Measurements from ENCODE around the gene PTTG1IP.

Gene PTTG1IP

DNA sequence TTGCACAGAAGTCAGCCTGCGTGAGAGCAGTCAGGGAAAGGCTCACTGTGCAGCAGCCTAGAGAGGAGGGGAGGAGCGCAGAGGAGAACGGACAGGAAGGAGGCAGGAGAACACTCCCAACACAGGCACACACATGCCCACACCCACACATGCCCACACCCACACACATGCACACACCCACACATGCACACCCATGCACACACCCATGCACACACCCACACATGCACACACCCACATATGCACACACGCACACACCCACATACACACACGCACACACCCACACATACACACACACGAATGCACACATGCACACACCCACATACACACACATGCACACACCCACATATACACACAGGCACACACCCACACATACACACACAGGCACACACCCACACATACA is 62.7 kb downstream of the PTTG1IP start:
- Mint-ChIP-seq H3K9me3 (no peaks in the 10 kb centered on the region), H3K4me1 (peaks cover 34% of the 10 kb centered on the region), H3K4me3 (no peak overlapping the region), H3K27me3 (no peaks in the 10 kb centered on the region), H3K27ac (no peak overlapping the region)
- DNase-seq (no peak), ATAC-seq (no peak)

DNA sequence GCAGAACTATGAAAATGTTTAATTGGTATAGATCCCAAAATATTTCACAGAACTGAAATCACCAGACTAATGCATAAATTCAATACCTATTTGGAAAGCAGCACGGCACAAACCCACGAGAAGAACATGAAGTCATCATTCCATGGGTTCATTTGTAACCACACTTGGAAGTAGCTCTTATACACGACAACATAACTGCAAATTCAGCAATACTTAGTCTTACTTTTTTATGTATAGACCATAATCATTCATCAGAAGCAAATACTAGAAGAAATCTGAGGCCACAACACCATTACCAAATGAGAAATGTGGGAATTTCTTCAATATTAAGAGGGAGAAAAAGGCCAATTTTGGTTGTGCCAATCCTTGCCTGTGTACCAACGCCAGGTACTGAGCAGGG is 67.6 kb downstream of the PTTG1IP start:
- no peaks in the 10 kb centered on the region for H3K27me3 Mint-ChIP-seq
- H3K27ac Mint-ChIP-seq: no peak overlapping the region

DNA sequence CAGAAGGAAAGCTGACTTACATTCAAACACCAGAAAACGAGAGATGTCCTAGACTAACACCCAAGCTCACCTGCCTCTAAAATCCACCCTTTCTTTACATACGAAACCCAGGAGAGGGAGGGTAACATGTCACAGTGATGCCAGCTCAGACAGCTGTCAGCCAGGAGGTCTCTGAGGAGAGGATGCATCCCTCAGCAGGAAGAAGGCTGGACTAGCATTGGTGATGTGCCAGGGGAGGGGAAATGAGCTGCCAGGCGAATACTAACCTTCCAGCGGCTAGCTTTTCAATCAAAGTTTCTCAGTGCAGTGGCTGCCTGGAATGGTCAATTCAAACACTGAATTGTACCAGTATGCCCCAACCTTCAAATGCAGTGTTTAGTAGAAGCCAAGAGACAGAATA is 68.3 kb downstream of the PTTG1IP start:
- peaks cover 35% of the 10 kb centered on the region for H3K4me1 Mint-ChIP-seq

More for the DNA sequence above, 67.6 kb downstream of the PTTG1IP start:
- Mint-ChIP-seq H3K9me3 (no peaks in the 10 kb centered on the region), H3K4me1 (peaks cover 32% of the 10 kb centered on the region), H3K4me3 (no peak overlapping the region)
- ATAC-seq (no peak), DNase-seq (no peak)

DNA sequence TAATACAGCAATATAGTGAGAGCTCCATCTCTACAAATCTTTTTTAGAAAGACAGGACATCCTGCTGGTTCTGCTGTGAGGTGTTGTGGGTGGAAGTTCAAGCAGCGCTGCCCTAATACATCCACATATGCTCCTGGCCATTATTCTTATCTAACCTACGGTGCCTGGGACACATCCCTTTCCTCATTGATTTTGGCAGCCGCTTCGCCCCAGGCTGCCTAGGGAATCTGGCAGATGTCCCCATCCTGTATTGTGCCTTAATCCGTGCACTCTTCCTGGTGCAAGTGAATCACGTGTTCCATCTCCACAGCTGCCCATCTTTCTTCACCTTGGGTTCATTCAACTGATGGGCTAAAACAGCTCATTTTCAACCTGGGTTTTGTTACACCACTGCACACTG is 68.7 kb downstream of the PTTG1IP start:
- H3K27me3 Mint-ChIP-seq: no peaks in the 10 kb centered on the region
- no peaks in the 10 kb centered on the region for H3K9me3 Mint-ChIP-seq
- H3K27ac Mint-ChIP-seq: no peak overlapping the region
- ATAC-seq (no peak), DNase-seq (no peak)
- no peak overlapping the region for H3K4me3 Mint-ChIP-seq
- peaks cover 39% of the 10 kb centered on the region for H3K4me1 Mint-ChIP-seq

More for the DNA sequence above, 68.3 kb downstream of the PTTG1IP start:
- ATAC-seq: no peak
- H3K27ac Mint-ChIP-seq: no peak overlapping the region
- H3K27me3 Mint-ChIP-seq: no peaks in the 10 kb centered on the region
- DNase-seq: no peak
- H3K9me3 Mint-ChIP-seq: no peaks in the 10 kb centered on the region
- no peak overlapping the region for H3K4me3 Mint-ChIP-seq

DNA sequence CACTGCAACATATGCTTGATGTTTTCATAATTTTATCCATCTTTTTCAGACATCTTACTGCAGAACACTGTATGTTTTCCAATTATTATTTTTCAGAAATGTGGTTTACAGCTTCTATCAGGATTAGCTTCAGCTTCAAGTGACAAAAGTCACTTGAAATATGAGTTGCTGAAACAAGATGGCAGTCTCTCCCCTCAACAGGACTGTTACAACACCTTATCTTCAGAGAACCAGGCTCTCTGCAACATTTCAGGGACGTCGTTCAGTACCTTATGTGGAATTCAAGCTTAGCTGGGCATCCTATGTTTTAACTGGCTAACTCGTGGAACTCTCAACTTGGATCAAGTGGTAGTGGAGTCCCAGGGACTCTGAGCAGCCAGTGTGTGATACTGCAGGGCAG is 69.8 kb downstream of the PTTG1IP start:
- Mint-ChIP-seq H3K27ac (no peak overlapping the region), H3K27me3 (no peaks in the 10 kb centered on the region), H3K4me1 (peaks cover 49% of the 10 kb centered on the region)

DNA sequence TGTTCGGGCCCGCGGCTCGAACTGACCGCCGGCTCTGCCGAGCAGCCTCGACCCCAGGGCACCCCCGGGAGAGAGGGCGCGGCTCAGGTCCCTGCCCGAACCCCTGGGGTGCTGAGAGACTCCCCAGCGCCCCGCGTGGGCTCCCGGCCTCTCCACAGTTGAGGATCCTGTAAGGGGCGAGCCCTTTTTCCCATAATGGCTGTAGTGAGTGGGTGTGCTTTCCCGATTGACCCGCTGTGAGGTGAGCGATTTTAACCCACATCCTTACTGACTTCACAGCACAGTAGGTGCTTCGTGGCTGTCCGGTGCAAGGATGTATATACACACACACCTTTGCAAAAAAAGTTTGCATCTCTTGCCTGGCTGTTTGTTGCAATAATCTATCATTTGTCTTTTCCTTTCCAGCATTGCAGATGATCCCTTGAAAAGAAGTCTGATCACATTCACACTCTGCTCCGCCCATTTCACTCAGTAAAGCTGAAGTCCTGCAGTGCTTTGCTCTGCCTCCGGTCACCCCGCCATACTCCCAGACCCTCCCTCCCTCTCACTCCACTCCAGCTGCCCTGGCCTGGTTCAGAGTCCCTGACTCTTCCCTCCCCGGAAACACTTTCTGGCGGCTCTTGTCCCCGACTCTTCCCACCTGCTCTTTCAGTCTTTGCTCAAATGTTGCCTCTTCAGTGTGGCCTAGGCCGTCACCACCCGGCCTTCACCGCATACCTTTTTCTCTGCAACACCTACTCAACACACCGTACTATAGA is 70.9 kb downstream of the PTTG1IP start:
- Mint-ChIP-seq H3K27me3 (no peaks in the 10 kb centered on the region), H3K9me3 (no peaks in the 10 kb centered on the region), H3K27ac (peak overlapping the region; percentile 79 to 85), H3K4me3 (peak overlapping the region; percentile 85 to 91), H3K4me1 (peaks cover 55% of the 10 kb centered on the region)
- DNase-seq (no peak), ATAC-seq (peak; percentile 27)

More for the DNA sequence above, 69.8 kb downstream of the PTTG1IP start:
- ATAC-seq (no peak), DNase-seq (no peak)
- H3K4me3 Mint-ChIP-seq: no peak overlapping the region
- H3K9me3 Mint-ChIP-seq: no peaks in the 10 kb centered on the region

DNA sequence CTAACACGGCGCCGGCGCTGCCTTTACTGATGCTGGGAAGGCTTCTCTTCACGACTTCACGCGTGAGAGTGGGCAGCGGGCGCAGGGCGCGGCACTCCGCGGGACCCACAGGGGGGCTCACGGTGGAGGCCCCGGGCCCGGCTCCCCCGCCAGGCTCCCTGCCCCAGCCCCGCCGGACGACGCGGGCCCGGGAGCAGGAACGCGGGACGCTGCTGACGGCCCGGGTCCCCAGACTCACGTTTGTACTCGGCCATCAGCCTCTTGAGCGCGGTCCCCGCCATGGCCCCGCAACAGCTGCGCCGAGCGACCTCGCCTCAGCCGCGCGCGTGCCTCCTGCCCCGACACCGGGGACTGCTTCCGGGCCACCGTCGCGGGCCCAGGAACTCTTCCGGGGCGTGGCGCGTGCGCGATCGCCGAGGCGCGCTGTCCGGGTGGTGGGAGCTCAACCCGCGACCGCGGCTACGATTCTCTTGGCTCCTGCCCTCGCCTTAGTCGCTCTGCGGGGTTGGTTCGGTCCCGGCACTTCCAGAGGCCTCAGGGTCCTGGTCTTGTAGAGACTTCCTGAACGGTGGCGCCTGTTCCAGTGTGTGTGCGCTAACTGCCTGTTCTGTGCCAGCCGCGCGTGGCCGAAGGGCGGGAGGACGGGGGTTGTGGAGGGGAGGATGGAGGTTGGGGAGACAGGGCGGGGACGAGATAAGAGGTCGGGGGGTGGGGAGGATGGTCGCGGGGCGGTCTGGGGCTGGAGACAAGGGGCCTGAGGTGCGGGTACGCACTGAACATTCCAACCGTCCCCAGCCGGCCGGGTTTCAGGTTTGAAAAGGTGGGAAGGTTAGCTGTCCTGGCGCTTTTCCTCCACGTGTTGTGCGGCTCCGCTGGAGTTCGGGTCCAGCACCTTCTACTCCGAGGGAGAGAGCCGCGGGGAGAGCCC is 71.8 kb downstream of the PTTG1IP start, which contains the start of gene UBE2G2:
TSS of gene UBE2G2 (minus strand) at position 353 of the 928 bp plus-strand sequence. CDS start at position 281, 72 bp downstream.
- H3K9me3 Mint-ChIP-seq: no peaks in the 10 kb centered on the region
- peak within 1 kb of the TSS; percentile 92 to 95 for H3K27ac Mint-ChIP-seq
- peak; percentile 97 for ATAC-seq
- H3K4me3 Mint-ChIP-seq: peak within 1 kb of the TSS; percentile 85 to 97
- H3K27me3 Mint-ChIP-seq: no peaks in the 10 kb centered on the region
- DNase-seq: peak; percentile 89 to 90
- peaks cover 61% of the 10 kb centered on the region for H3K4me1 Mint-ChIP-seq

DNA sequence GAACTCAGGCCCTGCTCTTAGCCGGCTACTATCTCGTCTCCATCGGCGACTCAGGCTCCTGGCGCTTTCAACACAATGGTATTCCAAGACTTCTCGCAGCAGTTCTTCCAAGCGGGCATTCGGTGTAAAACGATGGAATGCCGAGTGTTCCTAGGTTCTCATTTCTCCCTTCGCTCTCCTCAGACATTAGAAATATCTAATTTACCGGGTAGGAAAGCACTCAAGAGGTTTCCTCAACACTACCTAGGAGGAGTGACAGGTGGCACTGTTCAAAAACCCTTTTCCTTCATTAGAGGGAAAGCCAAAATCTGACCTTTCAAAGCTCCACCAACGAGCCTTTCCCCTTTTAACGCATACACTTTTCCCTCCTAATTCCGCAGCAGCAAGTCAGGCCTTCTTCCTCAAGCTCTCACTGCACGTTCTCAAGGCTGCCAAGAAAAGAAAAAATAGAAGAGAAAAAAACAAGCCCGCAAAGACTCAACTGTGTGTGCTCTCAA is 72.5 kb downstream of the PTTG1IP start:
- H3K9me3 Mint-ChIP-seq: no peaks in the 10 kb centered on the region
- DNase-seq (peak in 1 of 2 donors; percentile 23), ATAC-seq (peak; percentile 69)
- peak overlapping the region; percentile 92 to 95 for H3K27ac Mint-ChIP-seq
- no peaks in the 10 kb centered on the region for H3K27me3 Mint-ChIP-seq
- H3K4me3 Mint-ChIP-seq: peak overlapping the region; percentile 85 to 97
- peaks cover 68% of the 10 kb centered on the region for H3K4me1 Mint-ChIP-seq

DNA sequence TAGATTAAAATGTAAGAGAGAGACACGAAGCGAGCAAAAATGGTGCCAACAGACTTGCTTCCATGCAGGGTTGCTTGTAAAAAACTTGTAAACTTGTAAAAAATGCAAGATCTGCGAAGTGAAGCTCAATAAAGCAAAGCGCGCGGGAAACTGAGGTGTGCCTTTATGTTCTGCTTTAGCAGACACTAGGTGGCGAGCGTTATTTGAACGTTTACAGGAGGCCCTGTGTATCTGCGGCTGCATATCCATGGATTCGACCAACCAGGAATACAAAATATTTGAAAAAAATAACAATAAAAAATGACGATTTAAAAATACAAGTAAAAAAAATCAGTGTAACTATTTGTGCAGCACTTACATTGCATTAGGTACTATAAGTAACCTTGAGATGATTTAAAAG is 73.4 kb downstream of the PTTG1IP start:
- peaks cover 78% of the 10 kb centered on the region for H3K4me1 Mint-ChIP-seq
- DNase-seq: no peak
- no peaks in the 10 kb centered on the region for H3K27me3 Mint-ChIP-seq
- no peak for ATAC-seq
- peak overlapping the region; percentile 85 to 97 for H3K4me3 Mint-ChIP-seq
- H3K9me3 Mint-ChIP-seq: no peaks in the 10 kb centered on the region
- peak overlapping the region in 1 of 2 donors; percentile 56 for H3K27ac Mint-ChIP-seq

DNA sequence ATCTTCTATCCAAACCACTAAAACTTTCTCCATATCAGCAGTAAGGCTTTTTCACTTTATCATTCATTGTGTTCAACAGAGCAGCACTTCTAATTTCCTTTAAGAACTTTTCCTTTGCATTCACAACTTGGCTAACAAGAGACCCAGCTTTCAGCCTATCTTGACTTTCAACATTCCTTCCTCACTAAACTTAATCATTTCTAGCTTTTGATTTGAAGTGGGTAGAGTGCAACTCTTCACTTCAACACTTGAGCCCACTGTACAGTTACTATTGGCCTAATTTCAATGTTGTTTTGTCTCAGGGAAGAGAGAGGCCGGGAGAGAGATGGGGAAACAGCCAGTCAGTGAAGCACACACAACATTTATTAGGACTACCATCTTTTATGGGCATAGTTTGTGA is 73.8 kb downstream of the PTTG1IP start:
- H3K27ac Mint-ChIP-seq: peak overlapping the region; percentile 30 to 56
- peak overlapping the region; percentile 57 to 97 for H3K4me3 Mint-ChIP-seq
- ATAC-seq: no peak
- H3K27me3 Mint-ChIP-seq: no peaks in the 10 kb centered on the region
- no peak for DNase-seq
- no peaks in the 10 kb centered on the region for H3K9me3 Mint-ChIP-seq
- H3K4me1 Mint-ChIP-seq: peaks cover 73% of the 10 kb centered on the region
